Loucy (cell line): ENCODE results near the gene GEMIN7.

Experiments
- CTCF ChIP-seq: fragments of 200-600 bp; sonication (generic); conservative IDR thresholded peaks from 2 replicates; pipeline ENCODE4 v1.5.1; 2014; ENCODE audit warnings: mild to moderate bottlenecking, antibody characterized with exemption, low read length
- EZH2phosphoT487 ChIP-seq: fragments of 200-600 bp; IDR thresholded peaks from 2 replicates; pipeline ENCODE4 v1.6.1; 2018; ENCODE audit warnings: antibody characterized with exemption, mild to moderate bottlenecking, moderate library complexity, borderline replicate concordance

GRCh38 chr19:45113628-45114027 lies 34.6 kb downstream of the GEMIN7 start:
- TF ChIP-seq CTCF (no peak), EZH2phosphoT487 (no peak)
